Esophagus muscularis mucosa (tissue), 4 donors: ENCODE results near the gene VPS18. TPM values are rescaled to one million over a fixed set of nuclear protein-coding genes. Genes with fewer than 3 reads are reported as not detected.

Experiments used
- DNase-seq: peaks from one replicate; pipeline ENCODE4 v3.0.0-alpha.2; 2017; ENCODE audit errors: extremely low spot score
- H3K27ac ChIP-seq, 4 donors: fragments of 200-600 bp; sonication (generic); replicated peaks in 1 of 4; 1 replicate in 3 of 4; 2 replicates in 1 of 4; pipeline ENCODE4 v1.5.1; 2016 to 2019; ENCODE audit warnings: mild to moderate bottlenecking in 1 of 4
- H3K27me3 ChIP-seq, 4 donors: fragments of 200-600 bp; sonication (generic); one replicate each; pipeline versions ENCODE4 v1.5.1 to v1.6.0; 2016 to 2019
- H3K36me3 ChIP-seq, 4 donors: fragments of 200-600 bp; sonication (generic); one replicate each; pipeline ENCODE4 v1.5.1; 2016 to 2019
- H3K4me1 ChIP-seq, 4 donors: fragments of 200-600 bp; sonication (generic); one replicate each; pipeline ENCODE4 v1.5.1; 2016 to 2019
- H3K4me3 ChIP-seq, 4 donors: fragments of 200-600 bp; sonication (generic); 1 replicate in 2 of 4; 2 replicates in 2 of 4; pipeline ENCODE4 v1.5.1; 2016 to 2019; ENCODE audit warnings: mild to moderate bottlenecking in 4 of 4, moderate library complexity in 1 of 4
- H3K9me3 ChIP-seq, 4 donors: fragments of 200-600 bp; sonication (generic); 1 replicate in 3 of 4; 2 replicates in 1 of 4; pipeline ENCODE4 v1.5.1; 2016 to 2019
- EP300 ChIP-seq: sonication (generic); formaldehyde crosslinking; IDR thresholded peaks from one replicate; pipeline ENCODE4 v1.6.1; 2017; ENCODE audit warnings: antibody characterized with exemption
- POLR2A ChIP-seq: fragments of 450-650 bp; IDR thresholded peaks from one replicate; pipeline ENCODE4 v1.6.1; 2017; ENCODE audit warnings: antibody characterized with exemption, moderate library complexity, mild to moderate bottlenecking, low read depth
- POLR2AphosphoS5 ChIP-seq, 2 donors: sonication (generic); formaldehyde crosslinking; IDR thresholded peaks; one replicate each; pipeline ENCODE4 v1.6.1; 2017; ENCODE audit warnings: antibody characterized with exemption in 2 of 2
- WGBS: methylation state at CpG from one replicate; pipeline ENCODE4 v1.1.5; 2018; 5-methylcytosine and 5-hydroxymethylcytosine counted together
- intact Hi-C: fragments of 100-400 bp; cut with DNase I; formaldehyde crosslinking; loops from one replicate; pipeline ENCODE4 v1.15.1; 2023
- total RNA-seq, 4 donors: library from RNA; depleted of rRNA; stranded (reverse); fragments of >200 nt; gene quantifications; one replicate each; pipeline versions ENCODE4 v1.1.0 to v1.2.1, GENCODE V29; 2016
- TF ChIP-seq, protein P1 (sequence below), 3 experiments: fragments of 200-600 bp in 2 of 3; fragments of 450-650 bp in 1 of 3; sonication (generic) in 2 of 3; IDR thresholded peaks; one replicate each; pipeline ENCODE4 v1.5.1; 2017 to 2019; ENCODE audit warnings: antibody characterized with exemption in 3 of 3, mild to moderate bottlenecking in 2 of 3, moderate library complexity in 1 of 3

VPS18 gene
- total RNA-seq, 4 donors from 2014 or later: 28.7 to 36.6 (median 32.2) TPM

DNA sequence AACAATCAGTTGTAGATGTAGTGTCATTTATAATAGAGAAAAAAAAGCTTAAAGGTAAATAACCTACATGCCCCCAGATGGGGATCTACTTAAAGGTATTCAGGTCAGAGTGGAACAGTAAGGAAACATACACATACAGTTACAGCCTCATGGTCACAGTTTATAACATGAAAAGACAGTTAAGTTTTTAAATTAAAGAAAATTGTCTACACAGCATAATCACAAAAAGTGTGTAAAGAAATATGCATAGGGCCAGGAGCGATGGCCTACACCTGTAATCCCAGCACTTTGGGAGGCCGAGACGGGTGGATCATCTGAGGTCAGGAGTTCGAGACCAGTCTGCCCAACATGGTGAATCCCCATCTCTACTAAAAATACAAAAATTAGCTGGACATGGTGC lies 27.1 kb upstream of the VPS18 start:
- Histone ChIP-seq H3K27ac (no peak overlapping the region), H3K36me3 (no peaks in the 10 kb centered on the region), H3K4me3 (no peak overlapping the region), H3K27me3 (peaks cover 0 to 41% (median 0%) of the 10 kb centered on the region in 4 donors), H3K4me1 (peaks cover 0 to 4% (median 0%) of the 10 kb centered on the region in 4 donors), H3K9me3 (no peaks in the 10 kb centered on the region)
- no peak for TF ChIP-seq POLR2A
- WGBS: 96% methylated on average over 4 of the region's 4 CpGs
- DNase-seq: no peak
- intact Hi-C loops: no loop called here

DNA sequence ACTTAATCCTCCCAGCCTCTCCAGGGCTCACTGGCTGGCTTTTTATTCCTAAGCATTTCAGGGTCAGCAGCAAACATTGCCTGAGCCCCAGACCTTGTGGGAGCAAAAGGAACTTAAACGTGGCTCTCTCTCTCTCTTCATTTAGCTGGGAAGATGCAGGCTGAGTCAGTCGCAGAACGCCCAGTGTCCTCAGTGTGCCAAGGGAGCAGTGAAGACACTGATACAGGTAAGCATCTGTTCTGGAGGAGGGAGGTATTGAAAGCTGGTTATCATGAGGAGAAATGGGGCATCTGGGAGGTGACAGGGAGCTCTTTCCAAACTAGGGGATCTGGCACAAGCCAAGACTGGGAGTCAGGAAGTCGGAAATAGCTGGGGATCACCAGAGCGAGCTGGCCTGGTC lies 24.6 kb upstream of the VPS18 start:
- 82% methylated on average over 5 of the region's 5 CpGs for WGBS

DNA sequence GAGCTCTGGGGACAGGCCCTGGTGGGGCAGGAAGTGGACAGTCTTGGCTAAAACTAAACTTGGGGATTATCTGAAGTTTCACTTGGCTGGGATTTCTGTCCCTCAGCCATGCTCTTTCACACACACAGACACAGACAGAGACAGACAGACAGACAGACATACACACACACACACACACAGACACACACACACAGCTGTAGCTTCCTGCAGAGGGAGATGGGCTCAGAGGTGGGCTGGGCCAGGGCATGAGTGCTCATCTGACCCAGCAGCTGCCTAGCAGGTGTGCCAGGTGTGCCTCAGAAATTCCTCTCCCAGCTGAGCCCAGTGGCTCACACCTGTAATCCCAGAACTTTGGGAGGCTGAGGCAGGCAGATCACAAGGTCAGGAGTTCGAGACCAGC lies 23.5 kb upstream of the VPS18 start:
- H3K4me3 ChIP-seq: no peak overlapping the region
- peaks cover 0 to 52% (median 9%) of the 10 kb centered on the region in 4 donors for H3K27me3 ChIP-seq
- no peak for TF ChIP-seq POLR2AphosphoS5 (IDR thresholded peaks at IDR 0.05)
- TF ChIP-seq POLR2A: no peak
- TF ChIP-seq, protein P1, sequence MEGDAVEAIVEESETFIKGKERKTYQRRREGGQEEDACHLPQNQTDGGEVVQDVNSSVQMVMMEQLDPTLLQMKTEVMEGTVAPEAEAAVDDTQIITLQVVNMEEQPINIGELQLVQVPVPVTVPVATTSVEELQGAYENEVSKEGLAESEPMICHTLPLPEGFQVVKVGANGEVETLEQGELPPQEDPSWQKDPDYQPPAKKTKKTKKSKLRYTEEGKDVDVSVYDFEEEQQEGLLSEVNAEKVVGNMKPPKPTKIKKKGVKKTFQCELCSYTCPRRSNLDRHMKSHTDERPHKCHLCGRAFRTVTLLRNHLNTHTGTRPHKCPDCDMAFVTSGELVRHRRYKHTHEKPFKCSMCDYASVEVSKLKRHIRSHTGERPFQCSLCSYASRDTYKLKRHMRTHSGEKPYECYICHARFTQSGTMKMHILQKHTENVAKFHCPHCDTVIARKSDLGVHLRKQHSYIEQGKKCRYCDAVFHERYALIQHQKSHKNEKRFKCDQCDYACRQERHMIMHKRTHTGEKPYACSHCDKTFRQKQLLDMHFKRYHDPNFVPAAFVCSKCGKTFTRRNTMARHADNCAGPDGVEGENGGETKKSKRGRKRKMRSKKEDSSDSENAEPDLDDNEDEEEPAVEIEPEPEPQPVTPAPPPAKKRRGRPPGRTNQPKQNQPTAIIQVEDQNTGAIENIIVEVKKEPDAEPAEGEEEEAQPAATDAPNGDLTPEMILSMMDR (IDR thresholded peaks at IDR 0.05): no peak
- H3K4me1 ChIP-seq: peaks cover 12 to 14% (median 14%) of the 10 kb centered on the region in 4 donors
- WGBS: 100% methylated on average over 1 of the region's 1 CpG
- intact Hi-C loops: no loop called here
- no peaks in the 10 kb centered on the region for H3K36me3 ChIP-seq
- no peak for DNase-seq
- H3K27ac ChIP-seq: no peak overlapping the region
- no peaks in the 10 kb centered on the region for H3K9me3 ChIP-seq

More for the DNA sequence above, 24.6 kb upstream of the VPS18 start:
- peaks cover 12 to 14% (median 14%) of the 10 kb centered on the region in 4 donors for H3K4me1 ChIP-seq
- no peak overlapping the region for H3K4me3 ChIP-seq
- H3K27me3 ChIP-seq: peaks cover 0 to 53% (median 9%) of the 10 kb centered on the region in 4 donors
- no peaks in the 10 kb centered on the region for H3K9me3 ChIP-seq
- no peak for DNase-seq
- intact Hi-C loops: no loop called here
- H3K36me3 ChIP-seq: no peaks in the 10 kb centered on the region
- TF ChIP-seq, protein P1 (IDR thresholded peaks at IDR 0.05): no peak
- no peak for TF ChIP-seq POLR2AphosphoS5 (IDR thresholded peaks at IDR 0.05)
- no peak for TF ChIP-seq POLR2A
- TF ChIP-seq EP300: no peak
- no peak overlapping the region for H3K27ac ChIP-seq

DNA sequence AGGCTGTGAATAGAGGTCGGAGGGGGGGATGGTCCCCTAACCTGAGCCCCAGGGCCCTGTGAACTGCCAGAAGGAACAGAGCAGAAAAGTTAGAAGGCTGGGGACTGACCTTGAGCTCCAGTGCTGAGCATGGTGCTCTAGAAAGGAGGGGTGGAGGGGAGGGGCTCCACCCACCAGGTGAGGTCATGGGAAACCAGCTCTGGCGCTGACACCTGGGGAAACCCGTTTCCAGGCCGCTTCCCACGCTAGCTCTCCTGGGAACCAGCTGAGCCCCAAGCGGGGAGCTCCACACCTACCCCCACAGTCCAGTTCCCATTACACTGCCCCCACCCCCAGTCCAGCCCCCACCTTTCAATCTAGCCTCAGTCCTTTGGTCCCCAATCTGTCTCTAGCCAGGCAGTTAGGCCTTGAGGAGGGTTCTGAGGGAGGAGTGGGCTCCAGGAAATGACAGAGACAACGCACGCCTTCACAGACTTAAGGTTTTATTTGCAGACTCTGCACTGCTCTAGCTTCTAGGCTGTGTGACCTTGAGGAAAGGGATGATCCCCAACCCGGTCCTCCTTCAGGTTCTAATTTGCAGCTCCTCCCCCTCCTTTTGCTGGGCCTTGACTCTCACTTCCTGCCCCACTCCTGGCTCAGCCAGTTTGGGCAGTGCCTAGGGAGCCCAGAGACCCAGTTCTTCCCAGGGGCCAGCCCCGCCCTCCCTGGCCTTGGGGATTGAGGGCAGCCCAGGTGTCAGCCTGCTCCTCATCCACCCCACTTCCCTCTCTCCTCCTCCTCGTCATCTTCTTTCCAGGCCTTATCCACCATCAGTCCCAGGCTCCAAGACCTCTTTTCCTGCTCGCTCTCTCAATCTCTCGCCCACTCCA lies 22.3 kb upstream of the VPS18 start:
- no peaks in the 10 kb centered on the region for H3K36me3 ChIP-seq
- 93% methylated on average over 13 of the region's 13 CpGs for WGBS
- intact Hi-C loops: no loop called here
- H3K27ac ChIP-seq: no peak overlapping the region
- TF ChIP-seq, protein P1 (IDR thresholded peaks at IDR 0.05): no peak
- TF ChIP-seq EP300: no peak
- TF ChIP-seq POLR2AphosphoS5 (IDR thresholded peaks at IDR 0.05): no peak
- TF ChIP-seq POLR2A: no peak
- H3K27me3 ChIP-seq: peaks cover 0 to 43% (median 9%) of the 10 kb centered on the region in 4 donors
- no peaks in the 10 kb centered on the region for H3K9me3 ChIP-seq
- H3K4me3 ChIP-seq: no peak overlapping the region
- H3K4me1 ChIP-seq: peaks cover 12 to 14% (median 14%) of the 10 kb centered on the region in 4 donors
- DNase-seq: no peak

DNA sequence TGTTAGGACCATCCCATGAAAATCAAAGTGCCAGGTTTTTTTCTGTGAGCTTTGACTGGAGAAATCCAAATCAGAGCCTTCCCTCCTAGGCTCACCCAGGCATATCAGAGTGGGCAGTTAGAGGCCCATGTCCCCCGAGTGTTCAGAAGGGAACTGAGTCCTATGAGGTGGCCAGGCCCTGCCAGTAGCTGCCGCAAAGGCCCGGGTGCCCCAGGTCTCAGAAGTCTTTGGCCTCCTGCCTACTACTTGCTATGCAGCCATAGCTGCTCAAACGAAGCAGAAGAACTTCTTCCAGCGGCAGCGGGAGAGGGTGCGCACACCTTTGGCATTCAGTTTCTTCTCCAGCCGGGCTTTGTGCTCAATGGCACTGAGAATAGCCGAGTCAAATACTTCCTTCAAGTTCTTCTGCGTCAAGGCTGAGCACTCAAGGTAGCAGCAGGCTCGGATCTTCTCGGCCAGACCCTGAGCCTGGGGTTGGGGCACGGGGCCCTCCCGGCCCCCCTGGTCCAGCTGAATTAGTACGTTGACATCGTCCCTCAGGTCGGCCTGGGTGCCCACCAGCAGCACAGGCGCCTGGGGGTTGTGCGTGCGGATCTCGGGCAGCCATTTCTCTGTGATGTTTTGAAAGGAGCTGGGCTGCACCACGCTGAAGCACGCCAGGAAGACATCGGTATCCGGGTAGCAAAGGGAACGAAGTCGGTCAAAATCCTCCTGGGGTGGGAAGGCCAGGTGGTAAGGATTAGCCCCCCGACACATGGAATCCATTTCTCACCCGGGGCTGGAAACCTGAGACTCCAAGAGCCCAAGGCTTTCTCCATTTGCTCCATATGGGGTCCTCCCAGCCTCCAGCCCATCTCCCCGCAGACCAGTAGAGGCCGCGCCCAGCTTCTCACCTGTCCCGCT lies 21.2 kb upstream of the VPS18 start:
- Histone ChIP-seq H3K4me1 (peaks cover 12 to 14% (median 14%) of the 10 kb centered on the region in 4 donors), H3K27ac (no peak overlapping the region), H3K36me3 (no peaks in the 10 kb centered on the region), H3K9me3 (no peaks in the 10 kb centered on the region), H3K4me3 (peak overlapping the region; percentile 57 to 69 (median 60)), H3K27me3 (peaks cover 0 to 43% (median 9%) of the 10 kb centered on the region in 4 donors)
- intact Hi-C loops: no loop called here
- DNase-seq: no peak
- TF ChIP-seq EP300 (no peak), POLR2AphosphoS5 (IDR thresholded peaks at IDR 0.05) (no peak), POLR2A (no peak)
- TF ChIP-seq, protein P1 (IDR thresholded peaks at IDR 0.05): no peak
- 76% methylated on average over 22 of the region's 33 CpGs for WGBS
